Transverse colon (tissue), 4 donors: ENCODE data around the gene TMEM201. TPM values are rescaled to one million over a fixed set of nuclear protein-coding genes. Genes with fewer than 3 reads are reported as not detected.

Source experiments
- DNase-seq: peaks from one replicate; pipeline ENCODE4 v3.0.0-alpha.2; 2019
- H3K27ac ChIP-seq, 4 donors: fragments of 200-600 bp; sonication (generic); 2 replicates each; pipeline ENCODE4 v1.5.1; 2016 to 2018; ENCODE audit warnings: inconsistent platforms in 4 of 4
- H3K27me3 ChIP-seq: fragments of 200-600 bp; sonication (generic); 2 replicates; pipeline ENCODE4 v1.5.1; 2017; ENCODE audit warnings: inconsistent platforms
- H3K36me3 ChIP-seq, 4 donors: fragments of 200-600 bp; sonication (generic); 2 replicates each; pipeline ENCODE4 v1.5.1; 2017 to 2019; ENCODE audit warnings: inconsistent platforms in 4 of 4
- H3K4me1 ChIP-seq, 4 donors: fragments of 200-600 bp; sonication (generic); 2 replicates each; pipeline ENCODE4 v1.5.1; 2017 to 2020; ENCODE audit warnings: inconsistent platforms in 4 of 4
- H3K4me3 ChIP-seq, 4 donors: fragments of 200-600 bp; sonication (generic); 1 replicate in 1 of 4; 2 replicates in 3 of 4; pipeline versions ENCODE4 v1.5.1 to v1.6.1; 2017 to 2019; ENCODE audit warnings: inconsistent platforms in 4 of 4
- H3K9me3 ChIP-seq, 2 donors: fragments of 200-600 bp; sonication (generic); 2 replicates each; pipeline ENCODE4 v1.5.1; 2017 to 2019; ENCODE audit warnings: inconsistent platforms in 2 of 2
- EP300 ChIP-seq: sonication (generic); formaldehyde crosslinking; IDR thresholded peaks from one replicate; pipeline ENCODE4 v1.6.1; 2017; ENCODE audit warnings: antibody characterized with exemption, low read depth
- POLR2A ChIP-seq: fragments of 450-650 bp; IDR thresholded peaks from one replicate; pipeline ENCODE4 v1.6.1; 2016; ENCODE audit warnings: antibody characterized with exemption, mild to moderate bottlenecking, moderate library complexity
- POLR2AphosphoS5 ChIP-seq, 3 donors: sonication (generic); formaldehyde crosslinking; IDR thresholded peaks; one replicate each; pipeline ENCODE4 v1.6.1; 2016; ENCODE audit warnings: antibody characterized with exemption in 3 of 3
- WGBS, 2 donors: methylation state at CpG; one replicate each; pipeline ENCODE4 v1.1.5; 2018; ENCODE audit warnings: low coverage in 1 of 2; 5-methylcytosine and 5-hydroxymethylcytosine counted together
- in situ Hi-C, 4 donors: fragments of 200-750 bp; cut with MboI; loops; one replicate each; pipeline versions ENCODE4 v1.15.0 to v1.15.1; 2017; ENCODE audit warnings: low sequenced_read_pairs in 3 of 4, low pct_ligation_motif_present in 1 of 4, low pct_unique_long_range_greater_than_20kb in 1 of 4
- intact Hi-C: fragments of 100-400 bp; cut with DNase I; formaldehyde crosslinking; loops from one replicate; pipeline ENCODE4 v1.15.1; 2023; ENCODE audit warnings: low total_unique reads
- total RNA-seq, 4 donors: library from RNA; depleted of rRNA; stranded (reverse); fragments of >200 nt; gene quantifications; one replicate each; pipeline ENCODE4 v1.1.0, GENCODE V29; 2016
- TF ChIP-seq, protein P1 (sequence below), 5 experiments: fragments of 200-600 bp in 3 of 5; fragments of 450-650 bp in 2 of 5; sonication (generic) in 3 of 5; IDR thresholded peaks; 1 replicate in 2 of 5; 2 replicates in 3 of 5; pipeline ENCODE4 v1.5.1; 2016 to 2017; ENCODE audit warnings: antibody characterized with exemption in 5 of 5, inconsistent platforms in 3 of 5, mild to moderate bottlenecking in 2 of 5, moderate library complexity in 1 of 5

Gene TMEM201
- total RNA-seq, 4 donors from 2014 or later: 2.6 to 19.7 (median 6.0) TPM

DNA sequence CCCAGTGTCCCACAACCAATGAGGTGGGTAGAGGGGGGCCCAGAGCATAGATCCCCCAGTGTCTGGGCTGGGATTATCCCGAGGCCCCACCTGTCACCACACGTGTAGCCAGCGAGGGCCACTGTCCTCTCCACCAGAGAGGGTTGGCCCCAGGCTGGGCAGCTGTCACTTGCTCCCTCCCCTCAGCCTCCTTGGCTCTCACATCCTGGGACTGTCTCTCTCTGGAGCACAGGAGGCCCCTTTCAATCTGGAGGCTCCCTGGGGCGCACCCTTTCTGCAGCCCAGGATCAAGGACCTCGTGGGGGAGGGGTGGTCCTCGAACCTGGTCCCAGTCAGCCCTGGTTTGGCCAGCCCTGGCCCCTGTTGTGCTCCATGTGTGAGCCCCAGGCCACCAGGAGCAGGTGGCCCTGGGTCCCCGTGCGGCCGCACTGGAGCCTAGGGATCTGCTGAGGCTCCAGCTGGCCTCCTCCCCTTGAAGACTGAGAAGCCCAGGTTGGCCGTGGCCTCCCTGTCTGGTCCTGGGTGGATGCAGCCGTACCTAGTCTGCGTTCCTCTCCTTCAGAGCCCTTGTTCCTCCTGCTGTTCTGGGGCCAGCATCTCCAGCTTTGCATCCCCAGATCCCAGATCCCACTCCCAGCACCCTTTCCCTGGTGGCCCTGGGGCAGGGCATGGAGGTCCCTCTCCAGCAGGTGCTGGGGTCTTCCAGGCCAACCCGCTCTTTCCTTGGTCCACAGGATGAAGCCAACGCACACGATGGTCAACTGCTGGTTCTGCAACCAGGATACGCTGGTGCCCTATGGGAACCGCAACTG lies 6.7 kb downstream of the TMEM201 start:
- TF ChIP-seq, protein P1, sequence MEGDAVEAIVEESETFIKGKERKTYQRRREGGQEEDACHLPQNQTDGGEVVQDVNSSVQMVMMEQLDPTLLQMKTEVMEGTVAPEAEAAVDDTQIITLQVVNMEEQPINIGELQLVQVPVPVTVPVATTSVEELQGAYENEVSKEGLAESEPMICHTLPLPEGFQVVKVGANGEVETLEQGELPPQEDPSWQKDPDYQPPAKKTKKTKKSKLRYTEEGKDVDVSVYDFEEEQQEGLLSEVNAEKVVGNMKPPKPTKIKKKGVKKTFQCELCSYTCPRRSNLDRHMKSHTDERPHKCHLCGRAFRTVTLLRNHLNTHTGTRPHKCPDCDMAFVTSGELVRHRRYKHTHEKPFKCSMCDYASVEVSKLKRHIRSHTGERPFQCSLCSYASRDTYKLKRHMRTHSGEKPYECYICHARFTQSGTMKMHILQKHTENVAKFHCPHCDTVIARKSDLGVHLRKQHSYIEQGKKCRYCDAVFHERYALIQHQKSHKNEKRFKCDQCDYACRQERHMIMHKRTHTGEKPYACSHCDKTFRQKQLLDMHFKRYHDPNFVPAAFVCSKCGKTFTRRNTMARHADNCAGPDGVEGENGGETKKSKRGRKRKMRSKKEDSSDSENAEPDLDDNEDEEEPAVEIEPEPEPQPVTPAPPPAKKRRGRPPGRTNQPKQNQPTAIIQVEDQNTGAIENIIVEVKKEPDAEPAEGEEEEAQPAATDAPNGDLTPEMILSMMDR (IDR thresholded peaks at IDR 0.05): no peak
- TF ChIP-seq POLR2AphosphoS5 (IDR thresholded peaks at IDR 0.05) (no peak), EP300 (no peak), POLR2A (no peak)
- H3K9me3 ChIP-seq: no peaks in the 10 kb centered on the region
- H3K4me3 ChIP-seq: no peak overlapping the region
- intact Hi-C loops (no loop called here), in situ Hi-C loops (no loop called here)
- no peak overlapping the region for H3K27ac ChIP-seq
- H3K4me1 ChIP-seq: peaks cover 0 to 18% (median 13%) of the 10 kb centered on the region in 4 donors
- no peaks in the 10 kb centered on the region for H3K36me3 ChIP-seq
- H3K27me3 ChIP-seq: no peaks in the 10 kb centered on the region
- 90% methylated on average over 17 of the region's 17 CpGs; no CpG with 5 or more reads in 1 of the 2 donors for WGBS, 2 donors
- no peak for DNase-seq

GRCh38 chr1:9595968-9596340 lies 7.2 kb downstream of the TMEM201 start:
- H3K36me3 ChIP-seq: peaks cover 0 to 1% (median 0%) of the 10 kb centered on the region in 4 donors
- H3K27me3 ChIP-seq: no peaks in the 10 kb centered on the region
- WGBS, 2 donors: 89% methylated on average over 9 of the region's 12 CpGs; no CpG with 5 or more reads in 1 of the 2 donors
- no peak for TF ChIP-seq POLR2AphosphoS5 (IDR thresholded peaks at IDR 0.05)
- no peak for TF ChIP-seq EP300
- TF ChIP-seq, protein P1 (IDR thresholded peaks at IDR 0.05): no peak
- TF ChIP-seq POLR2A: no peak
- H3K9me3 ChIP-seq: no peaks in the 10 kb centered on the region
- H3K27ac ChIP-seq: no peak overlapping the region
- intact Hi-C loops: no loop called here
- peaks cover 0 to 16% (median 9%) of the 10 kb centered on the region in 4 donors for H3K4me1 ChIP-seq
- H3K4me3 ChIP-seq: no peak overlapping the region
- DNase-seq: no peak
- in situ Hi-C loops: no loop called here

- no peaks in the 10 kb centered on the region for H3K27me3 ChIP-seq
- peaks cover 0 to 16% (median 9%) of the 10 kb centered on the region in 4 donors for H3K4me1 ChIP-seq
- no peak overlapping the region for H3K4me3 ChIP-seq
- no peak for DNase-seq
- peaks cover 0 to 7% (median 0%) of the 10 kb centered on the region in 4 donors for H3K36me3 ChIP-seq
- H3K27ac ChIP-seq: no peak overlapping the region
- WGBS, 2 donors: 83% methylated on average over 24 of the region's 27 CpGs; no CpG with 5 or more reads in 1 of the 2 donors
- intact Hi-C loops: no loop called here
- H3K9me3 ChIP-seq: no peaks in the 10 kb centered on the region
- in situ Hi-C loops: no loop called here
- TF ChIP-seq, protein P1 (IDR thresholded peaks at IDR 0.05): no peak
- TF ChIP-seq POLR2AphosphoS5 (IDR thresholded peaks at IDR 0.05) (peak in 1 of 3 donors; percentile 30), EP300 (no peak)
Measured at GRCh38 chr1:9596415-9597123, 7.9 kb downstream of the TMEM201 start.
